Medulla oblongata (tissue), 1 donor: ENCODE results near the gene B4GALNT1.
"Not testable (repeated sequence)": the region's sequence is repeated elsewhere in the genome, so short reads cannot be mapped to it uniquely, and the experiment has no call there.

Experiments used
- DNase-seq: peaks from one replicate; pipeline ENCODE4 v3.0.0-alpha.2; 2015; ENCODE audit errors: extremely low spot score

Gene B4GALNT1

GRCh38 chr12:57609101-57609780 lies 23.8 kb downstream of the B4GALNT1 start:
- DNase-seq = no peak

DNA sequence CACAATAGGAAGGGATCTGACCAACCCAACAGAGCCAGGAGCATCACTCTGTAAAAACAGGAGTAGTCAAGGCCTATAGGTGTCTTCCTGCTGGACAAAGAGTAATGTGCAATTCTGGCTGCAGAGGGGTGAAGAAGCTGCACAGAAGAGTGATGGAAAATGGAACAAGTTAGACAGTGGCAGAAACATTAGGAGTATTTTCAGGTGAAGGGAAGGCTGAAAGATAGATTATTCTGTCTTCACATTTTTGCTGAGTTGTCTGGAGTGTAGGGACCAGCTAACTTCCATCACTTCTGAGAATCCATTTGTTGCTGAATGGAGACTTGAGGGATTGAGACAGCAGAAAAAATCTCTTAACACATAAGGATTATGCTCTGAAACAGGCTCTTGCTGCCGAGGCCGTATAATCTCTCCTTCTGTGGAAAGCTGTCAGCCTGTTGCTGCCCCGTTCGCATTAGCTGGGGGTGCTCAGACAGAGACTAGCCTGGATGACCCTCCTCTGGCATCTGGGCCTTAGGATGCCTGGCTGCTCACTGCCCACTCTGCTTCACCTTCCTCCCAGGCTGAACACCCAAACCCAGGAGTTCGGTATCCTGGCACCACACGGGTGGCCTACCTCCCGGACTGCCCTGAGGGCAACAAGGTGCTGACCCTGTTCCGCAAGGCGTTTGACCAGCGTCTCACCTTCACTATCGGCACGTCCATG lies 24.9 kb downstream of the B4GALNT1 start:
- DNase-seq = no peak

DNA sequence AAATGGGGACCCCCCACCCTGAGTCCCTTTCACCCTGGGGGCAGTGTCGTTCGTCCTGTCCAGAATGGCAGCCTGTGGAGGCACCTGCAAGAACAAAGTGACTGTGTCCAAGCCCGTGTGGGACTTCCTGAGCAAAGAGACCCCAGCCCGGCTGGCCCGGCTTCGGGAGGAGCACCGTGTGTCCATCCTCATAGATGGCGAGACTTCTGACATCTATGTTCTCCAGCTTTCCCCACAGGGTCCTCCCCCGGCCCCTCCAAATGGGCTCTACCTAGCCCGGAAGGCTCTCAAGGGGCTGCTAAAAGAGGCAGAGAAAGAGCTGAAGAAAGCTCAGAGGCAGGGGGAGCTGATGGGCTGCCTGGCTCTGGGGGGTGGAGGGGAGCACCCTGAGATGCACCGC lies 26.2 kb downstream of the B4GALNT1 start:
- no peak for DNase-seq

- DNase-seq = no peak
These were observed 26.6 kb downstream of the B4GALNT1 start for GRCh38 chr12:57606399-57606798.

GRCh38 chr12:57605811-57606311 lies 27.1 kb downstream of the B4GALNT1 start:
- DNase-seq = no peak

DNA sequence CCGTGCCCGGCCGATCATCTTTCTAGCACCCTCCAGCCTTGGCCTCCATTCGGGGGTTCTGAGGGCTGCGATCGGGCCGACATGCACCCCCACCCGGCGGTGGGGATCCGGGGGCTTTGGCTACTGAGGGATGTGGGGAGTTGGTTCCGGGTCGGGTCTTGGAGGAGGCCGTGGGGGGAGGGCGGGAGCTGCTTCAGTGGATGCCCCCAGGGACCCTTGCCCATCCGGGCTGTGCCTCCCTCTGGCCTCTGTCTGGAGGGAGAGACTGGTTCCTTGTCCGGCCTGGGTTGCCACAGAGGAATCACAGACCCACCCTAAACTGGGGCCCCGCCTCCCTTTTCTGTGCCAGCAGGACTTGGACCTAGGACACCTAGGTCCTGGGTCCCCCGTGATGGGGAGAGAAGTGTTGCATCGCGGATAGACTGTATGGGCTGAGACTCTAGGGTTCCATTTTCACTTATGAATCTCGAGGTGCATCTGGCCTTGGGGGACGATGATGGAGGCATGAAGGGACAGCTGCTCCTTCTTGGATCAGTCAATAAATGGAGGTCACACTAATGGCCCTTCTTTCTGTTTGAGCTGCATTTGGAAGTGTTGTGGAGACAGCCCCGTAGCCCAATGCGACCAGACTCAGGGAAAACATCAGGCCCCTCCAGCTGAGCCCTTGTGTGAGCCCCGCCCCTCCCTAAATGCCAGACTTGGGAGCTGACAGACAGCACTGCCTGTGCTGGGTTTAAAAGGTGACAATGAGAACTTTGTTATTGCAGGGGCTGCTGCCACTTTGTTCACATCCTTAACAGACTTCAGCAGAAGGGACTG lies 27.8 kb downstream of the B4GALNT1 start:
- DNase-seq = no peak

DNA sequence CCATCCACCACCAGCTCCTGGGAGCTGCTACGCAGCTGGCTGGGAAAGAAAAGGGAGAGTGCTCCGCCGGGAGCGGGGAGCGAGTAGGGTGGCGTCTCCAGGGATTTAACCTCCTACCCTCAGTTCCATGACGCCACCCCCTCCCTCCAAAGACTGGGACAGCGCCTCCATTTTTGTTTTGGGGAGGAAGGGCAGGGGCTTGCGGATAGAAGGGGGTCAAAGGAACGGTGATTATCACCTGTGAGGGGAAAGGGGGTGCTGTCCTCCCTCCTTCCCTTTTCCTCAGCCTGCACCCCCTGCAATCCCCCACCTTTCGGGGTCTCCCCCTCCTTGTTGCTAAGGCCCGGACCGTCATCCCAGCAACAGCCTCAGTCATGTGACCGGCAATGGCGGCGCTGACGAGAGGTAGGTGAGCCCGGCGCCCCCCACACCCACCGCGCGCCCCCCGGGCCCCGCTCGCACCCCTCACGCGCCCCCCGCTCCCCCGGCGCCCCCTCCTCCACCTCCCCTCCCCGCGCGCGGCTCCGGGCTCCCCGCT lies 28.5 kb downstream of the B4GALNT1 start, which contains the start of gene DTX3:
Gene DTX3, plus strand, starts transcription at position 371 of the 538 bp plus-strand sequence. CDS start 1,694 bp downstream, outside the sequence.
- DNase-seq = peak; percentile 76

DNA sequence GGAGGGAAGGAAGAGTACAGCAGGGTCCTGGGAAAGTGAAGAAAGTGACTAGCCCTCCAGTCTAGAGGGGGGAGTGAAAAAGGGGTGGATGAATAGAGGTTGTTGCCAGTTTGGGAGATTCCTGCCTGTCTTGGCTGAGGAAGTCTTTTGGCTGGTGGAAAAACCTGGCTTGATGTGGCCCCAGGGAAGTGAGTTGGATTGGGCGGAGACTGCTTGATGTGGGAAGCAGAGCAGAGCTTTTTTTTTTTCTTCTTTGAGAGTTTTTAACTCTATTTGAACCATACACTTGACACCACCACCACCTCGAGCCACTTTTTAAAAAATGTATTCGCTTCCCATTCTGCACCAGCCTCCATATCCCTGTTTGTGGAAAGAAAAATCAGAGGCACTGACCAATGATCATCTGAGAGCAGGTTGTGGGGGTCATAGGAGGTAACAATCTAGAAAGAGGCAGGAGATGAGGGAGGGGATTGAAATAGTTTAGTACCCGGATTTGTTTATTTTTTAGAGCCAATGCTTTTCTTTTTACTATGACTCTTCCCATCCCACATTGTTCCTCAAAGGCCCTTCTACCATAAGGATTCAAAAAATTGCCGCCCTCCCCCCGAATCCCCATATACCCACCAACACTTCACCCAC lies 29.1 kb downstream of the B4GALNT1 start:
- peak; percentile 70 for DNase-seq

DNA sequence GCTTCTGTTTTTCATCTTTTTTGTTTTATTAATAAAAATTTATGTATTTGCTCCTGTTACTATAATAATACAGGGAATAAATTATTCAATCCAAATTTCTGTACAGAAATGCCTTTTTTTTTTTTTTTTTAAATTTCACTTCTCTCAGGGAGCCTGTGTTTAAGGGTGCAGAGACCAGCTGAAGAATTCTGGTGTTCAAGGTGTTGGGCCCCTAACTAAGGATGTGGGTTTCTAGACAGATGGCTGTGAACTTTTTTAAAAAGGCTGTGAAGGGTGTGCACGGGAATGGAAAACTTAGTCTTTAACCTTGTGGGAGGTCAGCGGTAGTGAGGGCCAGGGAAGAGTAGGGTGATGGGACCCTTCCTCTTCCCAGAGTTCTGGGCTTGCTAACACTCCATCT lies 29.7 kb downstream of the B4GALNT1 start:
- no peak for DNase-seq

GRCh38 chr12:57602544-57602943 lies 30.5 kb downstream of the B4GALNT1 start:
- DNase-seq = no peak

DNA sequence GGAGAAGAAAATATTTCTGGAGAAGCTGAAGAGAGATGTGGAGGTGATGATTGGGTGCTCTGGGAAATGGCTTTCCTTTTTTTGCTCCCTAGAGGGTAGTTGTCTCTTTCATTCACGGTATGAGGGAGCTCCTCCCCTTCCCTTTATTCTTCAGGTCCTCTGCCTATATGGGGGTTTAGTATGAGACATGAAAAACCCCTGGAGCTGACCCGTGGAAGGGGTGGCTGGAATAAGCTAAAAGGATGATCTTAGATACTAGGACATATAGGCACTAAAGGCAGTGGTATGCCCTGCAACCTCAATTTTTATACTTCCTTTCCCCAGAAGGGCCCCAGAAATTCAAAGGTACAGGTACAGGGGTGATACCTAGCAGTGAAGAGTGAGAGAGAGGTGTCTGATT lies 32.6 kb downstream of the B4GALNT1 start:
- DNase-seq = no peak

- no peak for DNase-seq
These were observed 39.8 kb downstream of the B4GALNT1 start for GRCh38 chr12:57593187-57593586.

- DNase-seq = no peak
These were observed 40.3 kb downstream of the B4GALNT1 start for GRCh38 chr12:57592551-57593165.

- DNase-seq = no peak
These were observed 41.1 kb downstream of the B4GALNT1 start for GRCh38 chr12:57591782-57592325.

DNA sequence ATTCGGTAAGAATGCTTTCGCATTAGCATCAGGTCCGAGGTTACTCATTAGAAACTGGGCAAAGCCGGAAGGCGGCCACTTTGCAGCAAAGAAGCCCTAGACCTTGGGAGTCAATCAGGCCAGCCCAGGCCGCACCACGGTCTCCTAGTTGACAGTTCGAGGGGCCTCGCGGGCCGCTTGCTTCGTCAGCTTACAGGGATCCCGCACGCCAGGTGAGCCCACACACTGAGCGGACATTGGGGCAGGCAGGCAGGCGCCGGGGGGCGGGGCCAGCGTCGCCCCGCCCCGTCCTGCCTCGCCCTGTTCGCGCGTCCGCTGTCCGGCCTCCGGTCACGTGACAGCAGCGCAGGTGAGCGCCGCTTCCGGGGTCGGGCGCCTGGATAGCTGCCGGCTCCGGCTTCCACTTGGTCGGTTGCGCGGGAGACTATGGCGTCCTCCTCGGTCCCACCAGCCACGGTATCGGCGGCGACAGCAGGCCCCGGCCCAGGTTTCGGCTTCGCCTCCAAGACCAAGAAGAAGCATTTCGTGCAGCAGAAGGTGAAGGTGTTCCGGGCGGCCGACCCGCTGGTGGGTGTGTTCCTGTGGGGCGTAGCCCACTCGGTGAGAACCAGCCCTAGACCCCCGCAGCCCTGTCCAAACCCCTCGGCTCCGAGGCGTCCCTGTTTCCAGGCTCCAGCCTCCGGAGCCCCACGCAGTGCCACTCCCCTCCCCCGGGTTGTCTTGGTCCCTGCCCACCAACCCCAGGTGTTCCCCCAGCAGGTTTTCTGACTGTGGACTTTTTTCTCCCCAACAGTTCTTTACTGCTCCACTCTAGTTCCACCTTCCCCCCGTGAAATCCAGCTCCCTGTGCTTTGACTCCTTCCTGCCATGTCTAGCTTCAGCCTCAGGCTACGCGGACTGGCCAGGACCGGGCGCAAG lies 41.9 kb downstream of the B4GALNT1 start, which contains the start of gene PIP4K2C:
Gene PIP4K2C, plus strand, starts transcription at position 329 of the 918 bp plus-strand sequence. Its CDS starts 98 bp downstream, at position 427.
- peak; percentile 89 for DNase-seq

DNA sequence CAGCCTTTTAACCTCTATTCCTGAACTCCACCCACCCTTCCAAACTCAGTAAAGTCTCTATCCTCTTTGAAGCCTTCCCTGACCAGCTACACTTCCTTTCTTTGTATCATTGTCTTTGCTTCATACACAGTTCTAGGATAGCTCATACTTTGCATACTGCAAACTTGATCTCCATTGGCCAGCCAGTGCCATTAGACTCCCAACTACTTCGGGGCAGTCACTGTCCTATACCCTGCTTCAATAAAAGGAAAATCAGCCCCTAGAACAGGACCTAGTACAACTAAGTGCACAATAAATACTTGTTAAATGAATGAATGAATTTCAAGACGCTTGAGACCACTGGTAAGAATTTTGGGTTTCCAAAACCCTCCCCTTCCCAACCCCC lies 42.5 kb downstream of the B4GALNT1 start:
- no peak for DNase-seq

- DNase-seq = not testable (repeated sequence)
These were observed 43.9 kb downstream of the B4GALNT1 start for GRCh38 chr12:57588951-57589610.

DNA sequence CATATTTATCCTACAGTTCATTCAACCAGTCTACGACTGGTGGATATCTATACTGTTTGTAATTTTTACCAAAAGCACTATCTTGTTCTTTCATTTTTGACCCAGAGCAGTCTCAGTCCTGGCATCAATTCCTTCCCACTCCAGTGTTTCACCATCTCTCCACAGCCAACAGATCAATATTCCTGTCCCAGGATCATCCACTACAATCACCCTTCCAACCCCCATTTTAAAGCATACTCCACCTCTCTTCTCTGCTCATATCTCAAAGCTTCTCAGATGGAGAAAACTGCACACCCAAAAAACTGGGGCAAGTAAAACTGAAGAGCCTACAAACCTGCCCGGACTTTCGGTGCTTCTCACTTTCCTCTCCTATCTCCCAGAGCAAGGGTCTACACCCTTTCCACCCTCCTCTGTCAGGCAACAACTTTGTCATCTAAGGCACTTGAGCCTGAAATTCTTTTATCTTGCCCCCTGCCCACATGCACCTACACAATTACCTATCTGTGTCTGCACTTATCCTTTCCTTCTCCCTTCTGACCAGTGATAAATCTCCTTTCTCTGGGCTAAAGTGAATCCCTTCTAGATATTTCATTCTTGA lies 46.1 kb downstream of the B4GALNT1 start:
- no peak for DNase-seq

DNA sequence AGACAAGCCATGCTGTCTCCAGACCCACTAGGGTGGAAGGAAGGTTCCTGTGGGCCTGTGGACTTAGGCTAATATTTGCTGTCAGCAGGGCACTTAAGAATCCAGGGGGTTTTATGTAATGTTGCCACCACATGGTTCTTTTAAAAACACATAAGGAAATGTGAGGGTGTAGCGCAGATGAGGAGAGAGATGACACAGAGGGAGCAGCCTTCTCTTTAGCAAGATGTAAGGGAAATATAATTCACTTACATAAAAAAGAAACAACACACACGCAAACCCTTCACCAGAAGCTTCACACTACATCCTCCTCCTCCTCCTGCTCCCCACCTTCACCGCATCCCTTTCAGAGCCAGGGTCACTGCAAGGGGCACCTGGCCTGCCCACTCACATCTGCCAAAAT lies 46.9 kb downstream of the B4GALNT1 start:
- DNase-seq = no peak
